Smooth muscle cell of bladder (primary cell): ENCODE measurements around the gene PRMT5. TPM values are rescaled to one million over a fixed set of nuclear protein-coding genes. Genes with fewer than 3 reads are reported as not detected.

Experiments
- total RNA-seq: library from RNA; depleted of rRNA; stranded (reverse); fragments of >200 nt; gene quantifications from 2 replicates; pipeline ENCODE4 v1.2.3, GENCODE V29; 2014

The PRMT5 gene
- 45.7 and 48.5 TPM in 2 replicates for total RNA-seq

GRCh38 chr14:22929104-22929960 lies at the start of gene PRMT5:
PRMT5 (minus strand) TSS chr14:22929376; CDS start chr14:22929361, 15 bp downstream.

GRCh38 chr14:22918804-22919600 lies 10.2 kb downstream of the PRMT5 start, which contains the start of gene RBM23:
RBM23 (minus strand) TSS chr14:22919149.

GRCh38 chr14:22883173-22883976 lies 45.8 kb downstream of the PRMT5 start, which contains the start of gene REM2:
REM2 (plus strand) TSS chr14:22883222; CDS start chr14:22883288, 66 bp downstream.

GRCh38 chr14:22871224-22872032 lies 57.7 kb downstream of the PRMT5 start, which contains the start of gene LRP10:
LRP10 (plus strand) TSS chr14:22871740; CDS start chr14:22872304, 564 bp downstream.

Other genes starting within 250 kb of the PRMT5 start
- gene OXA1L, start 162.7 kb downstream of the PRMT5 start, total RNA-seq: 52.9 and 53.8 TPM in 2 replicates
- 4.1 and 6.1 TPM in 2 replicates for gene SLC7A7, start 113.9 kb downstream of the PRMT5 start, total RNA-seq
- 39.1 and 41.8 TPM in 2 replicates for gene MRPL52, start 99.5 kb downstream of the PRMT5 start, total RNA-seq
- gene MMP14, start 92.8 kb downstream of the PRMT5 start, total RNA-seq: 348 and 486 TPM in 2 replicates
- gene LRP10, start 57.6 kb downstream of the PRMT5 start, total RNA-seq: 40.8 and 66.0 TPM in 2 replicates
- 0.09 and 0.14 TPM in 2 replicates for gene REM2, start 46.2 kb downstream of the PRMT5 start, total RNA-seq
- 47.5 and 50.9 TPM in 2 replicates for gene RBM23, start 10.2 kb downstream of the PRMT5 start, total RNA-seq
- 27.6 and 32.4 TPM in 2 replicates for gene HAUS4, start 27.7 kb upstream of the PRMT5 start, total RNA-seq
- 31.0 and 47.3 TPM in 2 replicates for gene AJUBA, start 53.2 kb upstream of the PRMT5 start, total RNA-seq
- 10.4 and 11.7 TPM in 2 replicates for gene C14orf93, start 80.8 kb upstream of the PRMT5 start, total RNA-seq
- 222 and 237 TPM in 2 replicates for gene PSMB5, start 105.5 kb upstream of the PRMT5 start, total RNA-seq
- gene PSMB11, start 112.8 kb upstream of the PRMT5 start, total RNA-seq: not detected in 2 replicates
- gene CDH24, start 128.1 kb upstream of the PRMT5 start, total RNA-seq: 3.3 and 6.2 TPM in 2 replicates
- gene ACIN1, start 165.8 kb upstream of the PRMT5 start, total RNA-seq: 53.8 and 73.3 TPM in 2 replicates
- 58.2 and 80.6 TPM in 2 replicates for gene C14orf119, start 166.1 kb upstream of the PRMT5 start, total RNA-seq
- under 0.01 and 0.18 TPM in 2 replicates for gene CIROP, start 175.6 kb upstream of the PRMT5 start, total RNA-seq
- gene CEBPE, start 189.9 kb upstream of the PRMT5 start, total RNA-seq: not detected in 2 replicates